Ishikawa (cell line): Measurements from ENCODE around the gene IDH2.

Source experiments
- CEBPB ChIP-seq: IDR thresholded peaks from 2 replicates; pipeline ENCODE4 v1.6.1; 2012
- EP300 ChIP-seq: IDR thresholded peaks from 2 replicates; pipeline ENCODE4 v1.6.1; 2012; ENCODE audit warnings: borderline replicate concordance
- FOXM1 ChIP-seq: IDR thresholded peaks from 2 replicates; pipeline ENCODE4 v1.6.1; 2012; ENCODE audit warnings: low read depth, borderline replicate concordance
- RAD21 ChIP-seq: IDR thresholded peaks from 2 replicates; pipeline ENCODE4 v1.6.1; 2012; ENCODE audit warnings: low read depth
- REST ChIP-seq: IDR thresholded peaks from 2 replicates; pipeline ENCODE4 v1.6.1; 2012; ENCODE audit warnings: low read depth, mild to moderate bottlenecking
- TAF1 ChIP-seq: IDR thresholded peaks from 2 replicates; pipeline ENCODE4 v1.6.1; 2012; ENCODE audit warnings: low read depth, mild to moderate bottlenecking
- TCF12 ChIP-seq: IDR thresholded peaks from 2 replicates; pipeline ENCODE4 v1.6.1; 2012; ENCODE audit warnings: low read depth
- TEAD4 ChIP-seq: IDR thresholded peaks from 2 replicates; pipeline ENCODE4 v1.6.1; 2012
- YY1 ChIP-seq: IDR thresholded peaks from 2 replicates; pipeline ENCODE4 v1.6.1; 2012; ENCODE audit warnings: low read depth
- ZBTB7A ChIP-seq: IDR thresholded peaks from 2 replicates; pipeline ENCODE4 v1.6.1; 2012; ENCODE audit warnings: low read depth
- TF ChIP-seq, protein P1 (sequence below): IDR thresholded peaks from 2 replicates; pipeline ENCODE4 v1.6.1; 2012

DNA sequence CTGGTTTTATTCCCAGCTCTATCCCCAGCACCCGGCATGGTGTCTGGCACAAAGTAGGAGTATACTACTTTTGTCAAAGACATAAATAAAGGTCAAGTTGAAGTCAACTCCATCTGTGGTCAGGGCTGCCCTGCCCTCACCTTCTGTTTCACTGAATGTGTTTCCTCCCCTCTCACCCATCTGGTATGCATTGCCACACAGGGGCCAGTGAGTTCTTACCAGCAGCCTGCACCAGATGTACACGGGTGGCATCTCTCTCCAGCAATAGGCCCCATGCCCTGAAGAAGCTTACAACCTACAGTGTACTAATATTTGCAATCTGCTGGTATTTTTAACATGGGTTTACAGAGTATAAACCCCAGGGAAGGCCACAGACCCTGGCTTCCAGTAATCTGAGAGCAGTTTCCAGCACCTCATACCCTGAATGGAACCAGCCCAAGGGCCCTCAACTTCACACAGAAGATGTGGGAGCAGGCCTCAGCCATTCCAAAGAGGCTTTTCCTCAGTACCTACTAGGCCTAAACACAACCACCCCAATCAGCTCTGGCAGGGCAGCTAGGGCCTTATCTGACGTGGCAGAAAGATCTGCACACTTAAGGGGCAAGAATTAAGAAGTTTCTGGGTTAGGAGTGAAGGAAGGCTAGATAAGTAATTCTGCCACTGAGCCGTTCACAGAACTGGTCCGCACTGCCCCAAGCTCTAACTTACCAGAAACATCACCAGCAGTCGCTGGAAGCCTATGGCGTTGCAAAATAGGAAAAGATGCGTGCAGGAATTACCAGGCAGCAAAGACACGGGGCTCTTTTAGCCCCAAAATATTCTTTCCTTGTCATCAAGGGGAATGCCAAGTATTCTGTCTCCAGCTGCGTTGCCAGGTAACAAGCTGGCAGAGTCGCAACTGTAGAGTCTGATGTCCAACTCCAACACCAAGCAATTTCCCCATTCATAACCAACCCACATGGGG, 2.1 kb downstream of the IDH2 start:
- TF ChIP-seq TAF1 (no peak), RAD21 (no peak), ZBTB7A (no peak), EP300 (no peak), CEBPB (no peak), FOXM1 (no peak), REST (no peak), YY1 (no peak), TEAD4 (peak; percentile 76), TCF12 (no peak)
- TF ChIP-seq, protein P1, sequence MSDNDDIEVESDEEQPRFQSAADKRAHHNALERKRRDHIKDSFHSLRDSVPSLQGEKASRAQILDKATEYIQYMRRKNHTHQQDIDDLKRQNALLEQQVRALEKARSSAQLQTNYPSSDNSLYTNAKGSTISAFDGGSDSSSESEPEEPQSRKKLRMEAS: no peak
